DND-41 (cell line): ENCODE measurements around the gene NPBWR2.

ENCODE experiments used
- EZH2 ChIP-seq: IDR thresholded peaks from 3 replicates; pipeline ENCODE4 v1.6.1; 2012; ENCODE audit warnings: borderline replicate concordance, low read depth, mild to moderate bottlenecking, moderate library complexity, low read length, inconsistent platforms; ENCODE audit not compliant: severe bottlenecking
- TF ChIP-seq, protein P1 (sequence below): IDR thresholded peaks from 2 replicates; pipeline ENCODE4 v1.5.1; 2012; ENCODE audit warnings: borderline replicate concordance, low read length, moderate library complexity, mild to moderate bottlenecking; ENCODE audit not compliant: poor library complexity, severe bottlenecking; ENCODE audit errors: extremely low read depth

GRCh38 chr20:64113444-64113775, 6.0 kb upstream of the NPBWR2 start:
- TF ChIP-seq, protein P1, sequence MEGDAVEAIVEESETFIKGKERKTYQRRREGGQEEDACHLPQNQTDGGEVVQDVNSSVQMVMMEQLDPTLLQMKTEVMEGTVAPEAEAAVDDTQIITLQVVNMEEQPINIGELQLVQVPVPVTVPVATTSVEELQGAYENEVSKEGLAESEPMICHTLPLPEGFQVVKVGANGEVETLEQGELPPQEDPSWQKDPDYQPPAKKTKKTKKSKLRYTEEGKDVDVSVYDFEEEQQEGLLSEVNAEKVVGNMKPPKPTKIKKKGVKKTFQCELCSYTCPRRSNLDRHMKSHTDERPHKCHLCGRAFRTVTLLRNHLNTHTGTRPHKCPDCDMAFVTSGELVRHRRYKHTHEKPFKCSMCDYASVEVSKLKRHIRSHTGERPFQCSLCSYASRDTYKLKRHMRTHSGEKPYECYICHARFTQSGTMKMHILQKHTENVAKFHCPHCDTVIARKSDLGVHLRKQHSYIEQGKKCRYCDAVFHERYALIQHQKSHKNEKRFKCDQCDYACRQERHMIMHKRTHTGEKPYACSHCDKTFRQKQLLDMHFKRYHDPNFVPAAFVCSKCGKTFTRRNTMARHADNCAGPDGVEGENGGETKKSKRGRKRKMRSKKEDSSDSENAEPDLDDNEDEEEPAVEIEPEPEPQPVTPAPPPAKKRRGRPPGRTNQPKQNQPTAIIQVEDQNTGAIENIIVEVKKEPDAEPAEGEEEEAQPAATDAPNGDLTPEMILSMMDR = no peak
- no peak for TF ChIP-seq EZH2
